Fibroblast of the aortic adventitia (primary cell): ENCODE data around the gene LRMDA. TPM values are rescaled to one million over a fixed set of nuclear protein-coding genes. Genes with fewer than 3 reads are reported as not detected.

Experiments
- DNase-seq: peaks from one replicate; pipeline ENCODE4 v3.0.0-alpha.2; 2010; ENCODE audit warnings: low read depth
- H3K4me3 ChIP-seq: 2 replicates; pipeline ENCODE4 v1.5.1; 2011; ENCODE audit warnings: low read depth, mild to moderate bottlenecking, control low read depth, low read length, moderate library complexity
- total RNA-seq: library from RNA; depleted of rRNA; stranded (reverse); fragments of >200 nt; gene quantifications from 2 replicates; pipeline ENCODE4 v1.2.3, GENCODE V29; 2012; ENCODE audit warnings: low replicate concordance
- TF ChIP-seq, protein P1 (sequence below): IDR thresholded peaks from 2 replicates; pipeline ENCODE4 v1.5.1; 2011; ENCODE audit warnings: mild to moderate bottlenecking, low read length, control low read depth, inconsistent platforms; ENCODE audit not compliant: insufficient read depth

The LRMDA gene
- total RNA-seq, 1 donor = 6.3 TPM

DNA sequence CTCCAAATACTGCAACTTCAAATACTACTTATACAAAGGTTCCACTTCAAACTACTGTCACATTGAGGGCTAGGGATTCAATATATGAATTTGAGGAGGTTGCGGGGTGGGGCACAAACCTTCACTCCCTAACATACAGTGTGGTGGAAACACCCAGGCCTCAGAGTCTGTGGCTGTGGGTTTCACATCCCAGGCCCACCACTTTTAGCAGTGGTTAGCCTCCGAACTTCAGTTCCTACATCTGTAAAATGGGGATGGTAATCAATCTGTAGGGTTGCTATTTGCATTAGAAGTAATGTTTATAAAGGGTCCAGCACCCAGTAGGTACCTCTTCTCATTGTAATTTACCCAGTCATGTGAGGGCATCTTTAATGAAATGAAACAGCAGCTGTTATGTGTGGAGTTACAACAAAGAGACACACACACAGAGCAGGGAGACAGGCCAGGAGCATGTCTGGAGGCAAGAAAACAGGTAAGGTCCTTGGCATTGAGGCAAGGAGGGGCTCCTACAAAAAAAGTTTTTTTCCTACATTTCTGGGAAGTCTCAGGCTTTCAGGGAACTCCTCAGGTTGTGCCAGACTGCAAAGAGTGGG, 570.9 kb downstream of the LRMDA start:
- no peak overlapping the region for H3K4me3 ChIP-seq
- DNase-seq = no peak
- TF ChIP-seq, protein P1, sequence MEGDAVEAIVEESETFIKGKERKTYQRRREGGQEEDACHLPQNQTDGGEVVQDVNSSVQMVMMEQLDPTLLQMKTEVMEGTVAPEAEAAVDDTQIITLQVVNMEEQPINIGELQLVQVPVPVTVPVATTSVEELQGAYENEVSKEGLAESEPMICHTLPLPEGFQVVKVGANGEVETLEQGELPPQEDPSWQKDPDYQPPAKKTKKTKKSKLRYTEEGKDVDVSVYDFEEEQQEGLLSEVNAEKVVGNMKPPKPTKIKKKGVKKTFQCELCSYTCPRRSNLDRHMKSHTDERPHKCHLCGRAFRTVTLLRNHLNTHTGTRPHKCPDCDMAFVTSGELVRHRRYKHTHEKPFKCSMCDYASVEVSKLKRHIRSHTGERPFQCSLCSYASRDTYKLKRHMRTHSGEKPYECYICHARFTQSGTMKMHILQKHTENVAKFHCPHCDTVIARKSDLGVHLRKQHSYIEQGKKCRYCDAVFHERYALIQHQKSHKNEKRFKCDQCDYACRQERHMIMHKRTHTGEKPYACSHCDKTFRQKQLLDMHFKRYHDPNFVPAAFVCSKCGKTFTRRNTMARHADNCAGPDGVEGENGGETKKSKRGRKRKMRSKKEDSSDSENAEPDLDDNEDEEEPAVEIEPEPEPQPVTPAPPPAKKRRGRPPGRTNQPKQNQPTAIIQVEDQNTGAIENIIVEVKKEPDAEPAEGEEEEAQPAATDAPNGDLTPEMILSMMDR = no peak

DNA sequence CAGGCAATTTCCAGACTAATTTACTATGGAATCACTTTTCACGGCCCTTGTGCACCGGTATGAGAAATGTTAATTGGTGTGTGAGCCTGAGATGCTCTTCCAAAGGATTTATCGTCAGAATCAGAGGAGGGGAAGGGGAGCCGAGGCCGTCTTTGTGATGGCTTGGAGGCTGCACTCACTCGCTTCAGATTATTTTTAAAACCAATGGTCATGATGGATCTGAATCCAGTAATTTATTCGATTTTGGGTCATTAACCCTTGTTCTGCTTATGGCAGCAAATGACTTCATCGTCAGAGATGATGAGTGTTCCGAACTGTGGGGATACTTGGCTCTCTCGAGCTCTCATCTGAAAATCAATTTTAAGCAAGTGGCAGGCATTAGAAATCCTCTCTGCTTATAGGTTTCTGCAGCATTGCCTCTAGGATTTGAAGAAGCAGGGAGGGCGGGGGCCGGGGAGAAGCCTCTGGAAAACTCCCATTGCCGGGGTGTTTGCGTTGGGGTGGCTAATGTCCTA, 576.3 kb downstream of the LRMDA start:
- TF ChIP-seq, protein P1 = no peak
- no peak for DNase-seq

DNA sequence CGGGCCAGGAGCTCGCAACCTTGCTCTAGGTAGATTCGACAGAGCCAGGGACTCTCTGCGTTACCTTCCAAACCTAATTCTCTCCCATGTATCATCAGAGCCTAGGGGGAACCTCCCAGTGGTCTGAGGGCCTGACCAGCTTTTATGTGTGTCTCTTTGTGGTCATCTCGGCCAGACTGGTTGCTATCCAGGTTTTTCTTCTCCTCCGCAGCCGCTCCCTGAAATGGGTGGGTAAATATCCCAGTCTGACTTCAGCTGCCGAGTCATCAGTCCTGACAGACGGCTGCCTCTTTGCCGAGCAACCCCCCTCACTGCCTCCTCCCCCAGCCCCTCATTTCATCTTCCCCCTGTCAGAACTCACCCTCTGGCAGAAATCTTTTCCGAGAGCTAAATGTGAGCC, 578.1 kb downstream of the LRMDA start:
- TF ChIP-seq, protein P1 = no peak
- H3K4me3 ChIP-seq = no peak overlapping the region
- no peak for DNase-seq

More for the DNA sequence above, 576.3 kb downstream of the LRMDA start:
- H3K4me3 ChIP-seq = no peak overlapping the region

GRCh38 chr10:76010703-76011102, 579.3 kb downstream of the LRMDA start:
- DNase-seq = no peak
- TF ChIP-seq, protein P1 = no peak
- no peak overlapping the region for H3K4me3 ChIP-seq

DNA sequence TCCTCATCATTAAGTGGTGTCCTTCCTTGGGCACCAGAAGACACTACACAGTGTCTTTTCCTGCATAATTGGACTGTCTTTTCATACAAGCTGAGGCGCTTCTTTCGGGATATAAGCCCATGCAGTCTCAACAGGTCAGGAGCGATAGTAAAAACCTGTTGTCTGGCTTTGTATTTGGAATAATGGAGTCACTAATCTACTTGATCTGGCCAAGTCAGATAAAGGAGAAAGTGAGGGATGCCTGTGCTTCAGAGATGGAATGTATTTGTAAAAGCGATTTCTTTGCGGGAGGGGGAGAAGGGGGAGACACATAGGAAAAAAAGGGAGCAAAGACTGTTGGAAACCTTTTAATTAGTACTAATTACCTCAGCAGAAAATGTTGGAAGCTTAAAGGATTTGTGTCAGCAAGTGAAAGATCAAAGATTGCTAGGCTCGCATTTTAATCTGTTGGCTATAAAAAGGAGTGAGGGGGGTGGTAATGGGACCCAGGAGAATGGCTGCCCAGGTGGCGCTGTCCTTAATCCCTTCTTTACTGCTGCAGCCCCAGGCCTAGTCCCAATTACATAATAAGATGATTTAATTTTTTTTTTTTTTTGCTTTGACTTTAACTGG, 581.4 kb downstream of the LRMDA start:
- DNase-seq = no peak
- H3K4me3 ChIP-seq = no peak overlapping the region
- TF ChIP-seq, protein P1 = no peak

GRCh38 chr10:76015245-76015644, 583.8 kb downstream of the LRMDA start:
- peak; percentile 84 for DNase-seq
- H3K4me3 ChIP-seq = no peak overlapping the region
- TF ChIP-seq, protein P1 = no peak
